ENCODE results near the gene KPRP. TPM values are rescaled to one million over a fixed set of nuclear protein-coding genes. Genes with fewer than 3 reads are reported as not detected.

The KPRP gene
- total RNA-seq: not detected in 2 replicates

GRCh38 chr1:152757747-152758146 is at the start of gene KPRP:
Gene KPRP (plus strand): TSS chr1:152758025. CDS start chr1:152759589, 1,564 bp downstream.
- no peak for DNase-seq

- no peak for DNase-seq
Measured at GRCh38 chr1:152718238-152718637, 39.6 kb upstream of the KPRP start.

- no peak for DNase-seq
Measured at GRCh38 chr1:152725261-152725660, 32.6 kb upstream of the KPRP start.

GRCh38 chr1:152728986-152729385 is 28.8 kb upstream of the KPRP start:
- DNase-seq: no peak

- DNase-seq: no peak
Measured at GRCh38 chr1:152735648-152736047, 22.2 kb upstream of the KPRP start.

GRCh38 chr1:152737997-152738396 is 19.8 kb upstream of the KPRP start:
- no peak for DNase-seq

- no peak for DNase-seq
Measured at GRCh38 chr1:152739841-152740240, 18.0 kb upstream of the KPRP start.

GRCh38 chr1:152741656-152742055 is 16.2 kb upstream of the KPRP start:
- no peak for DNase-seq

GRCh38 chr1:152743371-152744145 is 14.3 kb upstream of the KPRP start:
- no peak for DNase-seq

GRCh38 chr1:152745289-152745704 is 12.5 kb upstream of the KPRP start:
- DNase-seq: peak; percentile 8

- DNase-seq: no peak
Measured at GRCh38 chr1:152745765-152746444, 11.9 kb upstream of the KPRP start.

- DNase-seq: no peak
Measured at GRCh38 chr1:152747831-152748230, 10.0 kb upstream of the KPRP start.

- no peak for DNase-seq
Measured at GRCh38 chr1:152752225-152752624, 5.6 kb upstream of the KPRP start.

- DNase-seq: no peak
Measured at GRCh38 chr1:152753586-152753985, 4.2 kb upstream of the KPRP start.

- DNase-seq: no peak
Measured at GRCh38 chr1:152756872-152757271, 953 bp upstream of the KPRP start.

- DNase-seq: no peak
Measured at GRCh38 chr1:152758636-152759035, 811 bp downstream of the KPRP start.

GRCh38 chr1:152759453-152760173 is 1.8 kb downstream of the KPRP start:
- no peak for DNase-seq

GRCh38 chr1:152760551-152761190 is 2.8 kb downstream of the KPRP start:
- no peak for DNase-seq

GRCh38 chr1:152761609-152762213 is 3.9 kb downstream of the KPRP start:
- no peak for DNase-seq

GRCh38 chr1:152768847-152769533 is 11.2 kb downstream of the KPRP start:
- DNase-seq: no peak

GRCh38 chr1:152770411-152770810 is 12.6 kb downstream of the KPRP start:
- DNase-seq: no peak

GRCh38 chr1:152774875-152775274 is 17.1 kb downstream of the KPRP start, which contains the start of gene LCE1F:
Gene LCE1F (plus strand): TSS chr1:152775140. CDS start chr1:152776372, 1,232 bp downstream.
- DNase-seq: no peak

Data from dermis blood vessel endothelial cell (primary cell).